ENCODE measurements around the gene NTRK3. TPM values are rescaled to one million over a fixed set of nuclear protein-coding genes. Genes with fewer than 3 reads are reported as not detected.

NTRK3 gene
- total RNA-seq, 4 donors from 2014 or later, result 0.94 to 3.2 (median 1.8) TPM

DNA sequence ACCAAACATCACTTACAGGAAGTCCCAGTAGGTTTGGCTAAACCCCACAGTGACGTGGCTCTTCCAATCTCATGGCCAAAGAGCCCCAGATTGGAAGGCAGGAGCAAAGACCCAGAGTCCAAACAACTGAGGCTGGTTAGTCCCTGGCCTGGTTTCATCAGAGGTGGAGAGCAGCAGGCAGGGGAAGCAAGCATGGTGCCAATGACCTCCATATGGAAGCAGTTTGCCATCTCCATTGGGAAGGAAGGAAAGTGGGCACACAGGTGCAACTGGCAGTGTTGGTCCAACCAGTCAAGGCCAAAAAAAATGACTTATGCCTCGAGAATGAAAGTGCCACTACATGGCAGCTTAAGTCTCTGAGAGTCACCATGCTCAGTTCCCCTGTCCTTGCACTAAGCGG lies 175.9 kb downstream of the NTRK3 start:
- Histone ChIP-seq H3K9me3 (no peaks in the 10 kb centered on the region), H3K4me3 (replicated peaks in 1 of 3) (no peak overlapping the region), H3K27ac (no peak overlapping the region), H3K4me1 (peaks cover 0 to 6% of the 10 kb centered on the region in 2 donors), H3K27me3 (no peaks in the 10 kb centered on the region), H3K36me3 (no peaks in the 10 kb centered on the region)
- 76 to 80% methylated on average over 3 of the region's 3 CpGs for WGBS, 2 donors
- intact Hi-C loops (cut with DNase I), result no loop called here
- TF ChIP-seq, protein P1, sequence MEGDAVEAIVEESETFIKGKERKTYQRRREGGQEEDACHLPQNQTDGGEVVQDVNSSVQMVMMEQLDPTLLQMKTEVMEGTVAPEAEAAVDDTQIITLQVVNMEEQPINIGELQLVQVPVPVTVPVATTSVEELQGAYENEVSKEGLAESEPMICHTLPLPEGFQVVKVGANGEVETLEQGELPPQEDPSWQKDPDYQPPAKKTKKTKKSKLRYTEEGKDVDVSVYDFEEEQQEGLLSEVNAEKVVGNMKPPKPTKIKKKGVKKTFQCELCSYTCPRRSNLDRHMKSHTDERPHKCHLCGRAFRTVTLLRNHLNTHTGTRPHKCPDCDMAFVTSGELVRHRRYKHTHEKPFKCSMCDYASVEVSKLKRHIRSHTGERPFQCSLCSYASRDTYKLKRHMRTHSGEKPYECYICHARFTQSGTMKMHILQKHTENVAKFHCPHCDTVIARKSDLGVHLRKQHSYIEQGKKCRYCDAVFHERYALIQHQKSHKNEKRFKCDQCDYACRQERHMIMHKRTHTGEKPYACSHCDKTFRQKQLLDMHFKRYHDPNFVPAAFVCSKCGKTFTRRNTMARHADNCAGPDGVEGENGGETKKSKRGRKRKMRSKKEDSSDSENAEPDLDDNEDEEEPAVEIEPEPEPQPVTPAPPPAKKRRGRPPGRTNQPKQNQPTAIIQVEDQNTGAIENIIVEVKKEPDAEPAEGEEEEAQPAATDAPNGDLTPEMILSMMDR (IDR thresholded peaks at IDR 0.05), result no peak
- TF ChIP-seq POLR2A (IDR thresholded peaks at IDR 0.05), result no peak
- DNase-seq, result no peak

DNA sequence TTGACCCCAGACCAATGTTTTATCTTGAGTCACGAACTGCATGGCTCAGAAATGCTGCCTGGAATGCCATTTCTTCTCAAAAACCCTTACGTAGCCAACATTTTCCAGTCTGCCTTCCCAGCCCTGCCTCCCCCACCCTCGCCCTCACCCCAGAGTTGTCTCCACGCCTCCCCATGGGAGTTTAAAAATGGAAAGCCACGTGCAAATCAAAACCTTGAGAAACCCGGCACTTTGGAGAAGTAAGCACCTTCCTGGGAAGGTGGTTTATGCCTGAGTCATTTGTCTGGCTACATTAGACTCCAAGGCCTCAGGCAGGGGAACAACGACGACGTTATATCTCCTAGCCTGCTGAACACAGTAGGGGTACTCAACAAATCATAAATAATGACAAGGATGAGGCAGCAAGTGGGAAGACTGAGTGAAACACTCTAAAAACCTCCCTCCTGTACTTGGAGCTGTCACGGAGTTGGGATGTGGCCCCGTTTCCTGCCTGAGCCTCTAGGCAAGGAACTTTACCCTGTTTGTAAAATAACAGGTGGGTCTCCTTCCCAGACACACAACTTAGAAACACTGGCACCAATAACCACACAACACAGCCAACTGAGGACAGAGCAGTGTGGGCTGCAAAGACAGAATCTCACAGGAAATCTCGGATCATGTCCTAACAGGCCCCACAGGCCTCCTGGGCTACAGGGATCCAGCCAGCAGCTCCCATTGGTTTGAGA lies 179.1 kb downstream of the NTRK3 start:
- Histone ChIP-seq H3K4me1 (no peaks in the 10 kb centered on the region), H3K27ac (no peak overlapping the region), H3K4me3 (replicated peaks in 1 of 3) (no peak overlapping the region), H3K9me3 (no peaks in the 10 kb centered on the region), H3K27me3 (no peaks in the 10 kb centered on the region), H3K36me3 (no peaks in the 10 kb centered on the region)
- intact Hi-C loops (cut with DNase I), result no loop called here
- 64 to 74% methylated on average over 12 of the region's 12 CpGs for WGBS, 2 donors
- TF ChIP-seq, protein P1 (IDR thresholded peaks at IDR 0.05), result no peak
- no peak for TF ChIP-seq POLR2A (IDR thresholded peaks at IDR 0.05)
- DNase-seq, result no peak

DNA sequence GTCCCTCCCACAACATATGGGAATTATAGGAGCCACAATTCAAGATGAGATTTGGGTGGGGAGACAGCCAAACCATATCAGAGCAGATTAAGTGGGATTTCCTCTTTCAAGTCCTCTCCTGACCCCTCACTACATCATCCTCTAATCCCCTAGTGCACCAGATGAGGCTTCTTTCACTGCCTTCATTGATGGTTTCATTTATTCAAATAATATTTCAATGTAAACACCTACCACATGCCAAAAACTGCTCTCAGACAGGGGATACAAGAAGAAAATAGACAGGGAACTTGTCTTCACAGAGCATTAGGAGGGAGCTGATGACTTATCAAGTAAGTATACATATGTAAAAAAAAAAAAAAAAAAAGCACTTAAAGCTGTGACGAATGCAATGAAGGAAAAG lies 180.2 kb downstream of the NTRK3 start:
- 72 to 87% methylated on average over 1 of the region's 1 CpG for WGBS, 2 donors
- intact Hi-C loops (cut with DNase I), result no loop called here
- Histone ChIP-seq H3K4me3 (replicated peaks in 1 of 3) (no peak overlapping the region), H3K36me3 (no peaks in the 10 kb centered on the region), H3K27me3 (no peaks in the 10 kb centered on the region), H3K9me3 (no peaks in the 10 kb centered on the region), H3K27ac (no peak overlapping the region), H3K4me1 (no peaks in the 10 kb centered on the region)
- no peak for DNase-seq
- TF ChIP-seq POLR2A (IDR thresholded peaks at IDR 0.05), result no peak
- TF ChIP-seq, protein P1 (IDR thresholded peaks at IDR 0.05), result no peak

DNA sequence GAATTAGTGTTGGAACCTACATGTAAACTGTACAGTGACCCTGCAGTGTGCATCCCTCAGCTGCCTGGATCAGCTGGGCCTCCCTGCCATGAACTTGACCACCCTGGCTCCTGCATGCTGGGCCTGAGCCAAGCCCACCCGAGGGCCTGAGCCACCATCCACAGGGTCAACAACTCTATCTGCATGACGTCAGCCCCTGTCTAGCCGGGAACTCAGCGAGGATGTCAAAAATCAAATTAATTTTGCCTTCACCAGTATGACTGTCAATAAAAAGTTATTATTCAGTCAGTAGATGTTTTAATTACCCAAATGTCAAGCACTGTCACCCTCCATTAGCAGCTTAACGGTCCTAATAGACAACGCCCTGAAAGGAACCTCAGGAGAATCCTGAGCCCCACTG lies 181.4 kb downstream of the NTRK3 start:
- 64 to 74% methylated on average over 6 of the region's 6 CpGs for WGBS, 2 donors
- no peak overlapping the region for H3K4me3 ChIP-seq (replicated peaks in 1 of 3)
- intact Hi-C loops (cut with DNase I), result no loop called here
- TF ChIP-seq, protein P1 (IDR thresholded peaks at IDR 0.05), result no peak
- TF ChIP-seq POLR2A (IDR thresholded peaks at IDR 0.05), result no peak
- H3K4me1 ChIP-seq, result no peaks in the 10 kb centered on the region
- no peak overlapping the region for H3K27ac ChIP-seq
- DNase-seq, result no peak
- no peaks in the 10 kb centered on the region for H3K36me3 ChIP-seq
- no peaks in the 10 kb centered on the region for H3K27me3 ChIP-seq
- no peaks in the 10 kb centered on the region for H3K9me3 ChIP-seq

DNA sequence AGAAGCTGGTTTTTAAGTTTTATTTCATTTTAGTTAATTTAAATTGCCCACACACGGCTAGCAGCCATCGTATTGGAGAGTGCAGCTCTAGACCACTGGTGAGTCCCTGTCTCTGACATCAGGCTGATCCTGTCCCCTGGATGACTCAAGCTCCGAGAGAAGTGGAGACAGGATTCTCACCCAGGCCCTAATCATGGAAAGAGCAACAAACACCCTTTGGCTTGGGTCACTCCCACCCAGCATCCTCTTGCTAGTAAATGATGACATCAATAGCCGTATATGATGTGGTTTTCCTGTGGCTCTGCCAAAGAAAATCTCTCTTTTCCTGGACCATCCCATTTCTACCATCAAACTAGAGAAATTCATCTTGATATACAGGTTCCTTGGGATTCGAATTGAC lies 182.2 kb downstream of the NTRK3 start:
- TF ChIP-seq, protein P1 (IDR thresholded peaks at IDR 0.05), result no peak
- TF ChIP-seq POLR2A (IDR thresholded peaks at IDR 0.05), result no peak
- Histone ChIP-seq H3K27ac (no peak overlapping the region), H3K27me3 (no peaks in the 10 kb centered on the region), H3K4me3 (replicated peaks in 1 of 3) (no peak overlapping the region), H3K36me3 (no peaks in the 10 kb centered on the region), H3K4me1 (no peaks in the 10 kb centered on the region), H3K9me3 (no peaks in the 10 kb centered on the region)
- 95 to 96% methylated on average over 5 of the region's 5 CpGs for WGBS, 2 donors
- no peak for DNase-seq
- intact Hi-C loops (cut with DNase I), result no loop called here

Data from thyroid gland (tissue), 4 donors.